8988T (cell line): ENCODE data around the gene SLC31A1.
"Not testable (repeated sequence)": the region's sequence is repeated elsewhere in the genome, so short reads cannot be mapped to it uniquely, and the experiment has no call there.

ENCODE experiments used
- DNase-seq: peaks from one replicate; pipeline ENCODE4 v3.0.0; 2011

Gene SLC31A1

GRCh38 chr9:113221800-113222481, 597 bp downstream of the SLC31A1 start:
- no peak for DNase-seq

GRCh38 chr9:113222482-113222841, 1.1 kb downstream of the SLC31A1 start:
- no peak for DNase-seq

- no peak for DNase-seq
Measured at GRCh38 chr9:113223963-113224362, 2.6 kb downstream of the SLC31A1 start.

- DNase-seq, result no peak
Measured at GRCh38 chr9:113227436-113227835, 6.1 kb downstream of the SLC31A1 start.

- no peak for DNase-seq
Measured at GRCh38 chr9:113228130-113228665, 6.9 kb downstream of the SLC31A1 start.

GRCh38 chr9:113231701-113232100, 10.4 kb downstream of the SLC31A1 start:
- DNase-seq, result no peak

GRCh38 chr9:113235701-113236255, 14.4 kb downstream of the SLC31A1 start:
- not testable (repeated sequence) for DNase-seq

- DNase-seq, result no peak
Measured at GRCh38 chr9:113237026-113237425, 15.7 kb downstream of the SLC31A1 start.

GRCh38 chr9:113238202-113238858, 17.0 kb downstream of the SLC31A1 start:
- no peak for DNase-seq

- no peak for DNase-seq
Measured at GRCh38 chr9:113238859-113239232, 17.5 kb downstream of the SLC31A1 start.

GRCh38 chr9:113241161-113241560, 19.8 kb downstream of the SLC31A1 start:
- DNase-seq, result no peak

GRCh38 chr9:113244556-113244955, 23.2 kb downstream of the SLC31A1 start:
- DNase-seq, result no peak

GRCh38 chr9:113245894-113246293, 24.6 kb downstream of the SLC31A1 start:
- DNase-seq, result no peak

- DNase-seq, result no peak
Measured at GRCh38 chr9:113246928-113247327, 25.6 kb downstream of the SLC31A1 start.

GRCh38 chr9:113247640-113248039, 26.3 kb downstream of the SLC31A1 start:
- DNase-seq, result no peak

GRCh38 chr9:113249661-113250060, 28.3 kb downstream of the SLC31A1 start:
- not testable (repeated sequence) for DNase-seq

- DNase-seq, result no peak
Measured at GRCh38 chr9:113250807-113251206, 29.5 kb downstream of the SLC31A1 start.

- no peak for DNase-seq
Measured at GRCh38 chr9:113254991-113255390, 33.6 kb downstream of the SLC31A1 start.

- DNase-seq, result no peak
Measured at GRCh38 chr9:113255438-113255837, 34.1 kb downstream of the SLC31A1 start.

GRCh38 chr9:113257863-113258262, 36.5 kb downstream of the SLC31A1 start:
- no peak for DNase-seq

- DNase-seq, result no peak
Measured at GRCh38 chr9:113258282-113258681, 36.9 kb downstream of the SLC31A1 start.

- no peak for DNase-seq
Measured at GRCh38 chr9:113261917-113262671, 40.8 kb downstream of the SLC31A1 start.

GRCh38 chr9:113266174-113266573, 44.8 kb downstream of the SLC31A1 start:
- DNase-seq, result no peak
